ENCODE measurements around the gene MRTFB.

The MRTFB gene

GRCh38 chr16:14240964-14241363, 169.8 kb downstream of the MRTFB start:
- no peak for DNase-seq

GRCh38 chr16:14241631-14242030, 170.5 kb downstream of the MRTFB start:
- no peak for DNase-seq

DNA sequence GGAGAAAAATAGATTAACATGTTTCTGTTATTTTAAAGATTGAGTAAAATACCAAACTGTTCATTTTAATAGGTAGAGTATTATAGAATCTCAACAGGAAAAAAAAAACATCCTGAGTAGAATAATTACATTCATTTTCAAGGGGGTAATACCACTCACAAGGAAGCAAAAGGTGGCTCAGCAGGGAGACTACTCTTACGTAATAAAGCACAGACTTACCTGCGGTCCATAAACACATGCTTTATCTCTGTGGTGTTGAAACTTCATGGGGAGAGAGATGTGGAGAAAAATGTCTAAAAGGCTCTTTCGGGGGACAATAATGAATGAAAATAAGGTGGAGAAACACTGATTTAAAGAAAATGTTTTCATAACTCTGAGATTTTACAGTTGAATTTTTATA, 171.7 kb downstream of the MRTFB start:
- DNase-seq: no peak

DNA sequence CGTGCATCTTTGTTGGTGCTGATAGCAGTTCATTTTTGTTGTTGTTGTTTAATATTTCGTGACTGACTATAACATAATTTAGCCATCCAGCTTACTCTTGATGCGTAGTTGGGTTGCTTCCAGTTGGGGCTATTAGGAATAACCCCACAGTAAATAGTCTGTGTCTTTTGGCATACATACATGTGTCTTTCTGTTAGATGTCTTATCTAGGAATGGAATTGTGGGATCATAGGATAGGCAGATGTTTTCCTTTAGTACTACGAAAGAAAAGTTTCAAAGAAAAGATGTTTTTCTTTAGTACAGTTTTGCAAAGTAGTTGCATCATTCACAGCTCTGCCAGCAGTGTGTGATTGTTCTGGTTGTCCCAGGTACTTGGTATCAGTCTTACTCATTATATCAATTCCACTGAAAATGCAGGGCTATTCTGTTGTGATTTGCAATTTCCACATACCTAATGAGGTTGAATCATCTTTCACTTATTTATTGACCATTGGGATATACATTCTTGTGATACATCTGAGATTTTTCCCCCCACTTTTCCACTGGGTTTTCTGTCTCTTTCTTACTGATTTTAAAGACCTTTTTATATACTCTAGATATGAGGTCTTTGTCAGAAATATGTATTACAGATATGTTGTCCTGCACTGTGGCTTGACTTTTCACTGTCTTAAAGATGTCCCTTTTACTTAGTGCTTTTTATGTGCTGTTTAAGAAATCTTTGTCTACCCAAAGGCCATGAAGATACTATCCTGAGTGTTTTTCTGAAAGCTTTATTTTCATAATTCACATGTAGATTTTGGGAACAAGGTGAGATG, 173.3 kb downstream of the MRTFB start:
- no peak for DNase-seq

DNA sequence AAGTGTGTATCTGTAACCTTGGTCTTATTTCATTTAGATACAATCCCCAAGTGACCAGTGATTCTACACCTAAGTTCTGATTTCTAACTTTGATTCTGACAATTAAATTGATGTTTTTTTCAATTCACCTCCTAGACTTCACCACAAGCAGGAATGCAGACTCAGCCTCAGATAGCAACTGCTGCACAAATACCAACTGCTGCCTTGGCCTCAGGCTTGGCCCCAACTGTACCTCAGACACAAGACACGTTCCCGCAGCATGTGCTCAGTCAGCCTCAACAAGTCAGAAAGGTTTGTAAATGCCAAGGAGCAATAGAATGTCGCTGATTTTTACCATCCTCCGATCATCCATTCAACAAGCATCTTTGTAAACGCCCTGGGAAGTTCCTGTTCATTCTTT, 177.7 kb downstream of the MRTFB start:
- no peak for DNase-seq

DNA sequence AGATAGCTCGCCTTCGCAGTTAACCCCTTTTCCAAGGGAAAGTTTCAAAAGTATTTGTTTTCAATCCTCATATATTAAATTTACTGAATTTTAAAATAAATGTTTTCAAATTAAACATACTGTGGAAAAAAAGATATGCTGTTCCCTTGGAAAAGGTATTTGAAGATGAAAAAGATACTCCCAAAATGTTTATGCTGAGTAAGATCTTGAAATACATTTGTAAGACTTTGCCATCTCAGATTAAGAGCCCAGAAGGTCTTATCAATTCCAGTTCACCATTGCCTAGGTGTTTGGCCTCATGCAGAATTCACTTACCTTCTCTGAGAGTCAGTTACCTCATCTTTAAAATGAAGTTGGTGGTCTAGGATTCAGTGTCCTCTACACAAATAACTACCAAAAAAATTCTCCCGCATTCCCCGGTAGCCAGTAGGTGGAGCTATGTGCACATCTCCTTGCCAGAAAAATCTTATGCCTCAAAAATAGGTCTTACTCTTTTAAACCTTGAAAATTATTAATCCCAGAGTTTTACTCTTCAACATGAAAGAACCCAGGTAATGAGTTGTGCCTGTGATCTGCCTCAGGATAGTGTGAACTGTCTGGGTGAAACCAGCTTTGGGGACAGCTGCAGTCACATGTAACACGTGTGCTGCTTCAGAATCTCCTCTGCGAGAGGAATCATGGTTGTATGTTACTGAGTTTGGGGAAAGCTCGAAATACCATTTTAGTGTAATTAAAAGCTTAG, 178.3 kb downstream of the MRTFB start:
- DNase-seq: peak; percentile 65

GRCh38 chr16:14251419-14251818, 180.3 kb downstream of the MRTFB start:
- no peak for DNase-seq

GRCh38 chr16:14252860-14253259, 181.7 kb downstream of the MRTFB start:
- DNase-seq: no peak

DNA sequence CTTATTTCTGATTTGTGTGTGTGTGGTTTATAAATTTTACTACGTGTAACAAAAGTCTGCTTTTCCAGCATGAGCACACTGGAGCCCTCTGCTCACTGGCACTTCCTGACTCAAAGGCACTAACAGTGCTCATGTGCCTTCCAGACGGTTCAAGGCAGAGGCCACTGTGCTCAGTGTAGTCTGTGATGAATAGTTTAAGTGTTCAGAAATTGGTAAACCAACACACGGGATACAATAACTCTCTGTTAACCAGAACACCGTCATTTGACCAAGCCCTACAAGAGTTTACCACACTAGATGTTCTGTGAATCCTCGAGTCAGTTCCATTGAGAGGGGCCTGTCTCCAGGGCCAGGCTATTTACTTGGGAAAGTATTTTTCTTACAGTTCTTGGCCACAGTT, 191.9 kb downstream of the MRTFB start:
- no peak for DNase-seq

- no peak for DNase-seq
These were observed 192.7 kb downstream of the MRTFB start for GRCh38 chr16:14263769-14264168.

DNA sequence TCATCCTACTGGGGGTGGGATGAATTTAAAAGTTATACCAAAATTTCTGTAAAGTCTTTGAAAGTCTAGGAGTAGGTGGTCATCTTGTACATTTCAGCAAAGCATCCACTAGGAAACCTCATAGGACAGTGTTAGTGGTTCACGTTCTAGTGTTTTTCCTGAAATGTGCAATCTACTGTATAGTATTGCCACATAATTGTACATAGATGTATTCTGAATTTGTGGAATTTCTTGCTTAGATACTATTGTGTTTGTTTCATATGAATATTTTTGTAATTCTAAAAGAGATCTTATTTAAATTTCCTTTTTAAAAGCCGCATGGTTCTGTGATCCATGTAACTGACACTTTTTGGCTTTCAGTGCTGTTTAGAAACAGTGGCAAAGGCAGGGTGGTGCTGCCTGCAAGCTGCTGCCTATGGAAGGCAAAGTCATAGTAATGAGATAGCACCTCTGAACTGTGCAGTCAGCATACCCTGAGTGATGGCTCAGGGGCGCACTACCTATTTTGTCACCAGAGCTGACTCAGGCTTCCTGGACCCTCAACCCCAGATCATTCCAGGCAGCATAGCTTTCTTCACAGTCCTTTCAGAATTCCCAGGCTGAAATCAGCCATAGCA, 193.3 kb downstream of the MRTFB start:
- DNase-seq: no peak

- DNase-seq: no peak
These were observed 197.0 kb downstream of the MRTFB start for GRCh38 chr16:14268073-14268472.

DNA sequence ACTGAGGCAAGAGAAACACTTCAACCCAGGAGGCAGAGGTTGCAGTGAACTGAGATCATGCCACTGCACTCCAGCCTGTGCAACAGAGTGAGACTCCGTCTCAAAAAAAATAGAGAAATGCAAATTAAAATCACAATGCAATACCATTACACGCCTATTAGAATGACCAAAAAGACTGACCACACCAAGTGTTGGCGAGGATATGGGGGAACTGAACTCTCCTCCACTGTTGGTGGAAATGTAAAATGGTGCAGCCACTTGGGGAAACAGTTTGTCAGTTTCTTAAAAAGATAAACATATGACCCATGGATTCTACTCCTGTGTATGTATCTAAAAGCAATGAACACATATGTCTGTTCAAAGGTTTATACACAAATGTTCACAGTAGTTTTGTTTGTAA, 204.8 kb downstream of the MRTFB start:
- no peak for DNase-seq

- no peak for DNase-seq
These were observed 207.6 kb downstream of the MRTFB start for GRCh38 chr16:14278749-14279148.

DNA sequence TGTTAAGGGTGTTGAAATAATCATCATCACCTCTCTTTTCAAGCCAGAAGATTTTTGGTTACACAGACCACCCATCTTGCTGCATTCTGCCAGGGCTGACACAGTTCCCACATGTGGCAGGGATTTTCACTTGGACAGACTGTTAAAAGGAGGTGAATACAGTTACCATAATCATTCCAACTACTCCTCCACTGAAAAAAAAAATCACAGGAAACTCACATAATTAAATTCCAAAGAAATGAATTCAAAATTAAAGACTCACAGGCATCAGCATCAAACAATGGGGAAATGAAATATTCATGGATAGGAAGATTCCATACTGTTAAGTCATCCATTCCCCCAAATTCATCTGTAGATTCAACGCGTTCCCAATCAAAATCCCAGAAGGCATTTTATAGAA, 209.4 kb downstream of the MRTFB start:
- DNase-seq: no peak

GRCh38 chr16:14283786-14284185, 212.7 kb downstream of the MRTFB start:
- no peak for DNase-seq

DNA sequence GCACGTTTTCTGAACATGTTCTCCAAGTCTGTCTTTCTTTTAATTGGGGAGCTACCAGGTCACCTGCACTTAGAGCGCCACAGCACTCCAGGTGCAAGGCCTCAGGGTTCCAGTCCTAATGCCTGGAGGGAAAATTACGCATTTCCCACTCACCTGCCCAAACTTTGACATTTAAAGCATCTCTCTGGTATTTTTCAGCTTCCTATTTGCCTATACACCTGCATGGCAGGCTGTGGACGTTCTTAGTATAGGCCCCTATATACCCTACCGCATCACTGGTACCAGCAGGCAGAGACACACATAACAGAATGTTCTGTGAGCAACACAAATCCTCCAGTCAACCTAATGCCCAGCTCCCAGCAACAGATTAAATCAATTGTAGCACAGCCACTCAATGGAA, 213.3 kb downstream of the MRTFB start:
- no peak for DNase-seq

DNA sequence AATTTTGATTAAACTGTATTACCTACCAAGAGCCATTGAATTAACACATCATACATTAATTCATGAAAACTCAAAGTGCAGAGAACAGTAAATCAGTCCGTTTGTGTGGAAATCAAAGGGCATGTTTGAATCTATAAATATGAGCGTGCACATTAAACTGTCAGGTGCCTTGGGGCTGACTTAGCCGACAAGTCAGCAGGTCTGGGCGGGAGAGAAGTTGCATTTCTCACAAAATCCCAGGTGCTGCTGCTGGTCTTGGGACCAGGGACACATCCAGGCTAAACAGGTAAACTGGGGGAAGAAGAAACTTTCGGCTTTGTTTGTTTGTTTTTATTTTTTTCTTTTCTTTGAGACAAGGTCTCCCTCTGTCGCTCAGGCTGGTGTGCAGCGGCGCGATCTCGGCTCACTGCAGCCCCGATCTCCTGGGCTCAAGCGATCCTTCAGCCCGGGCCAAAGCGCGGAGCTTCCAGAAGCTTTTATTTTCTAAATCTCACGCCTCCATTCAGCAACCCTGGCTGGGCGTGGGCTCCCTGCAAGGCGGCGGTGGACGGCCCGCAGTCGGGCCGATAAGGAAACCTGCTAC, 213.9 kb downstream of the MRTFB start:
- DNase-seq: no peak

DNA sequence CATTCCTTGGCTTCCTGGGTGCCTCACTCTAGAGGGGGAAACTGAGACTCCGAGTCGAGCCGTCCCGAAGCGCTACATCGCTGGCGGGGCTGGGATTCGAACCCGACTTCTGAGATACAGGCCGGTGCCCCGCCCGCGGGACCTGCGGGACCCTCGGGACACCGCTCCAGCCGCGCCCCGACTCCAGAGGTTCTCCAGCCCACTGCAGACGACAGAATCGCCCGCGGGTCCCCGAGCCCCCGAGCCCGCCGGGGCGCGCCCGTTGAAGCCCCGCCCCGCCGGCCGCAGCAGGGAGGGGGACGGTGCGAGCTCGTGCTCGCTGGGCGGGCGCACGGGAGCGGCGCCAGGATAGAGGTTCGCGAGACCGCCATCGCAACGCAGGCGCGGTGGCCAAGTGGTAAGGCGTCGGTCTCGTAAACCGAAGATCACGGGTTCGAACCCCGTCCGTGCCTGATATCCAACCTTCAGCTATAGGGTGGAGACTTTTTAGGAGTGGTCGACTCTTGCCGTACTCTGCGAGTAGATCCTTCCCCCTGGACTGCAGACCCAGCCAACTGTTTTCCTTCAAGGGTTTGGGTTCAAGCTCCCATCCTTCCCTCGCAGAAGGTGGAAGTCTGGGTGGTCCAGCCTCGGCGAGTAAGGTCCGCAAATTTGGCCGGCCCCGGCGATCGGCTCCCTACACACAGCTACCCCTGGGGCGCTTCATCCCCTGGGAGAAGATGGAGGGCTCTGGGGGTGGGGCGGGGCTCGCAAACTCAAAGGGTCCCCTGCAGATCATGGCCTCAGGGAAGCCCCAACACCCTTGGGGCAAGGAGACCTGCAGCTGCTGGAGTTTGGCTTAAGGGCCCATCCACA, 214.6 kb downstream of the MRTFB start:
- peak; percentile 96 for DNase-seq

GRCh38 chr16:14286368-14287230, 215.5 kb downstream of the MRTFB start:
- DNase-seq: peak; percentile 58

GRCh38 chr16:14289692-14290340, 218.7 kb downstream of the MRTFB start:
- peak; percentile 48 for DNase-seq

Measured in CD4-positive, alpha-beta T cell treated with Interleukin-17A for 1 hour (primary cell).